ENCODE data around the gene SOCS2. TPM values are rescaled to one million over a fixed set of nuclear protein-coding genes. Genes with fewer than 3 reads are reported as not detected.
"Not testable (repeated sequence)": the region's sequence is repeated elsewhere in the genome, so short reads cannot be mapped to it uniquely, and the experiment has no call there.

SOCS2 gene
- total RNA-seq, 1 donor from 2014 or later: 23.8 TPM

DNA sequence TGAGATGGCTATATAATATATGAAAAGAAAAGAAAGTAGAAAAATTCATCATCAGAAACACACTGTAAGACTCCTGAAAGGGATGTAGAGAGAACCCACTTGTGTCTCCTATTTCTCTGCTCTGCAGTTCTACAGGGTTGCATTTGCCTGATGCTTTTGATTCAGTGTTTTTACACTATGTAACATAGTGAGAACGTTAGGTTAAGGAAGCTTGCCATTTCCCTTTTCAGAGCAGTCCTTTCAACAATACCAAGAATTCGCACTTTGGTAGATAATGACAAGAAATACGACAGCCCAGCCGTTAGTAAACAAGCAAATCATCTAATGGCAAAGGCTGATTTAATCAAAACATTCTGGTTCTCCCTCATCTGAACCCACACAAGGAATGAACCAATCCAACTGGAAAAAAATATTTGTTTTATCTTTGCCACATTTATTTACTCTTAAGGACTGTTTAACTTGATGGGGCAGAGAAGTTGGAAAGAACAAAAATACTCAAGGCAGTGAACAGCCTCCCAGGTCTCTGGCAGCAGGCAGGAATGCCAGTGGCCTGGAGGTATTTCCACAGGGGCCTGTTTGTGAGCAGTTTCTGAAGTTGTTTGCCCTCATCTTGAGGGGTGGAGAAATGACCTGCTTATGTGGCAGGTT is 30.8 kb upstream of the SOCS2 start:
- DNase-seq (no peak), ATAC-seq (peak; percentile 78)
- H3K9me3 ChIP-seq: no peaks in the 10 kb centered on the region
- intact Hi-C loops (cut with DNase I): no loop called here
- H3K4me1 ChIP-seq: peaks cover 4% of the 10 kb centered on the region
- TF ChIP-seq CTCF (IDR thresholded peaks at IDR 0.05): no peak
- no peaks in the 10 kb centered on the region for H3K36me3 ChIP-seq
- no peak overlapping the region for H3K27ac ChIP-seq
- H3K27me3 ChIP-seq: no peaks in the 10 kb centered on the region
- no peak overlapping the region for H3K4me3 ChIP-seq

DNA sequence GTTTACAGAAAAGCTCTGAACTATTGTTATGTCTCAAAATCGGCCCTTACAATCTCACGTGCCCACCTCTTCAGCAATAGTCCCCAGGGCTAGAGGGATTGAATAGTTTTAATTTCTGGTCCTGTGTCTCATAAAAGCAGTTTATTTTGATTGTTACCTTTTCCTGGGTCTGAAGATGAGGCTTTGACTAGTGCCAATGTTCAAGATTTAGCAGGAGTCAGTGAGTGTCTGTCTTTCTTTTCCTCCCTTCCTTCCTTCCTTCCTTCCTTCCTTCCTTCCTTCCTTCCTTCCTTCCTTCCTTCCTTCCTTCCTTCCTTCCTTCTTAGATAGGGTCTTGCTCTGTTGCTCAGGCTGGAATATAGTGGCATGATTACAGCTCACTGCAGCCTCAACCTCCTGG is 24.7 kb upstream of the SOCS2 start:
- no peak for ATAC-seq
- no peaks in the 10 kb centered on the region for H3K27me3 ChIP-seq
- H3K36me3 ChIP-seq: no peaks in the 10 kb centered on the region
- DNase-seq: no peak
- H3K9me3 ChIP-seq: no peaks in the 10 kb centered on the region
- H3K4me3 ChIP-seq: no peak overlapping the region
- H3K4me1 ChIP-seq: no peaks in the 10 kb centered on the region
- intact Hi-C loops (cut with DNase I): no loop called here
- H3K27ac ChIP-seq: no peak overlapping the region
- TF ChIP-seq CTCF (IDR thresholded peaks at IDR 0.05): no peak

GRCh38 chr12:93549174-93549573 is 23.3 kb upstream of the SOCS2 start:
- Histone ChIP-seq H3K27me3 (no peaks in the 10 kb centered on the region), H3K4me3 (no peak overlapping the region), H3K4me1 (no peaks in the 10 kb centered on the region), H3K27ac (no peak overlapping the region), H3K9me3 (no peaks in the 10 kb centered on the region), H3K36me3 (no peaks in the 10 kb centered on the region)
- no peak for TF ChIP-seq CTCF (IDR thresholded peaks at IDR 0.05)
- no peak for DNase-seq
- intact Hi-C loops (cut with DNase I): no loop called here
- ATAC-seq: no peak

- ATAC-seq (no peak), DNase-seq (no peak)
- intact Hi-C loops (cut with DNase I): no loop called here
- Histone ChIP-seq H3K4me1 (no peaks in the 10 kb centered on the region), H3K9me3 (no peaks in the 10 kb centered on the region), H3K27ac (no peak overlapping the region), H3K4me3 (no peak overlapping the region), H3K27me3 (no peaks in the 10 kb centered on the region), H3K36me3 (no peaks in the 10 kb centered on the region)
- no peak for TF ChIP-seq CTCF (IDR thresholded peaks at IDR 0.05)
Measured at GRCh38 chr12:93550748-93551611, 21.5 kb upstream of the SOCS2 start.

- DNase-seq (no peak), ATAC-seq (no peak)
- no peaks in the 10 kb centered on the region for H3K27me3 ChIP-seq
- no peaks in the 10 kb centered on the region for H3K4me1 ChIP-seq
- TF ChIP-seq CTCF (IDR thresholded peaks at IDR 0.05): no peak
- H3K36me3 ChIP-seq: no peaks in the 10 kb centered on the region
- H3K27ac ChIP-seq: no peak overlapping the region
- H3K9me3 ChIP-seq: no peaks in the 10 kb centered on the region
- intact Hi-C loops (cut with DNase I): no loop called here
- H3K4me3 ChIP-seq: no peak overlapping the region
Measured at GRCh38 chr12:93552427-93552826, 20.0 kb upstream of the SOCS2 start.

- H3K27ac ChIP-seq; ATAC-seq; intact Hi-C loops (cut with DNase I): not testable (repeated sequence)
Measured at GRCh38 chr12:93557879-93558278, 14.6 kb upstream of the SOCS2 start.

DNA sequence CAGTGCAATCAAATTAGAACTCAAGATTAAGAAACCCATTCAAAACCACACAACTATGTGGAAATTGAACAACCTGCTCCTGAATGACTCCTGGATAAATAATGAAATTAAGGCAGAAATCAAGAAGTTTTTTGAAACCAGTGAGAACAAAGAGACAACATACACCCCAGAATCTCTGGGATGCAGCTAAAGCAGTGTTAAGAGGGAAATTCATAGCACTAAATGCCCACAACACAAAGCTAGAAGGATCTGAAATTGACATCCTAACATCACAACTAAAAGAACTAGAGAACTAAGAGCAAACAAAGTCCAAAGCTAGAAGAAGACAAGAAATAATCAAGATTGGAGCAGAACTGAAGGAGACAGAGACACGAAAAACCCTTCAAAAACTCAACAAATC is 13.8 kb upstream of the SOCS2 start:
- intact Hi-C loops (cut with DNase I); ATAC-seq: not testable (repeated sequence)

More at GRCh38 chr12:93557879-93558278, 14.6 kb upstream of the SOCS2 start:
- not testable (repeated sequence) for H3K4me3 ChIP-seq, DNase-seq, H3K9me3 ChIP-seq, H3K4me1 ChIP-seq, H3K36me3 ChIP-seq, H3K27me3 ChIP-seq

More for the DNA sequence above, 13.8 kb upstream of the SOCS2 start:
- H3K27ac ChIP-seq, H3K4me3 ChIP-seq, H3K4me1 ChIP-seq, DNase-seq, H3K27me3 ChIP-seq, H3K9me3 ChIP-seq, H3K36me3 ChIP-seq: not testable (repeated sequence)

All from upper lobe of right lung (tissue), 1 donor.